GM23338 (cell line): Measurements from ENCODE around the gene RAD50.

Source experiments
- EZH2 ChIP-seq: fragments of 200-600 bp; sonication (generic); IDR thresholded peaks from one replicate; pipeline ENCODE4 v1.8.0; 2017; ENCODE audit warnings: antibody characterized with exemption, mild to moderate bottlenecking, low read depth; ENCODE audit not compliant: unreplicated experiment
- EZH2phosphoT487 ChIP-seq: fragments of 200-600 bp; sonication (generic); IDR thresholded peaks from one replicate; pipeline ENCODE4 v1.8.1; 2018; ENCODE audit warnings: antibody characterized with exemption; ENCODE audit not compliant: unreplicated experiment
- ZNF114 ChIP-seq: fragments of 250-450 bp; sonication (Bioruptor Pico); IDR thresholded peaks from 2 replicates; pipeline ENCODE4 v1.5.0; 2020; ENCODE audit warnings: mild to moderate bottlenecking, moderate library complexity
- TF ChIP-seq, protein P1 (sequence below), 2 experiments: fragments of 200-600 bp in 1 of 2; sonication (generic) in 1 of 2; conservative IDR thresholded peaks; 2 replicates each; pipeline versions ENCODE4 v1.5.1 to v1.6.1; 2016 to 2017; ENCODE audit warnings: antibody characterized with exemption in 2 of 2, low read depth in 2 of 2, mild to moderate bottlenecking in 2 of 2, moderate library complexity in 1 of 2

GRCh38 chr5:132608107-132608506 is 51.3 kb downstream of the RAD50 start:
- TF ChIP-seq, protein P1, sequence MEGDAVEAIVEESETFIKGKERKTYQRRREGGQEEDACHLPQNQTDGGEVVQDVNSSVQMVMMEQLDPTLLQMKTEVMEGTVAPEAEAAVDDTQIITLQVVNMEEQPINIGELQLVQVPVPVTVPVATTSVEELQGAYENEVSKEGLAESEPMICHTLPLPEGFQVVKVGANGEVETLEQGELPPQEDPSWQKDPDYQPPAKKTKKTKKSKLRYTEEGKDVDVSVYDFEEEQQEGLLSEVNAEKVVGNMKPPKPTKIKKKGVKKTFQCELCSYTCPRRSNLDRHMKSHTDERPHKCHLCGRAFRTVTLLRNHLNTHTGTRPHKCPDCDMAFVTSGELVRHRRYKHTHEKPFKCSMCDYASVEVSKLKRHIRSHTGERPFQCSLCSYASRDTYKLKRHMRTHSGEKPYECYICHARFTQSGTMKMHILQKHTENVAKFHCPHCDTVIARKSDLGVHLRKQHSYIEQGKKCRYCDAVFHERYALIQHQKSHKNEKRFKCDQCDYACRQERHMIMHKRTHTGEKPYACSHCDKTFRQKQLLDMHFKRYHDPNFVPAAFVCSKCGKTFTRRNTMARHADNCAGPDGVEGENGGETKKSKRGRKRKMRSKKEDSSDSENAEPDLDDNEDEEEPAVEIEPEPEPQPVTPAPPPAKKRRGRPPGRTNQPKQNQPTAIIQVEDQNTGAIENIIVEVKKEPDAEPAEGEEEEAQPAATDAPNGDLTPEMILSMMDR (conservative IDR thresholded peaks at IDR 0.05; ENCODE audit: low read depth in 2 of 2) = no peak
- TF ChIP-seq EZH2 (no peak), ZNF114 (CRISPR knock-in tag) (no peak), EZH2phosphoT487 (no peak)
